Left ventricle myocardium inferior (tissue), 1 donor: ENCODE measurements around the gene BRIP1. TPM values are rescaled to one million over a fixed set of nuclear protein-coding genes. Genes with fewer than 3 reads are reported as not detected.
"Not testable (repeated sequence)": the region's sequence is repeated elsewhere in the genome, so short reads cannot be mapped to it uniquely, and the experiment has no call there.

Experiments
- DNase-seq: peaks from one replicate; pipeline ENCODE4 v3.0.0-alpha.2; 2020
- H3K27ac ChIP-seq: fragments of 200-600 bp; replicated peaks from 2 replicates; pipeline ENCODE4 v1.8.0; 2021
- H3K27me3 ChIP-seq: fragments of 200-600 bp; 2 replicates; pipeline ENCODE4 v1.8.0; 2021; ENCODE audit warnings: low read depth
- H3K36me3 ChIP-seq: fragments of 200-600 bp; 2 replicates; pipeline ENCODE4 v1.8.0; 2021
- H3K4me1 ChIP-seq: fragments of 200-600 bp; 2 replicates; pipeline ENCODE4 v1.8.0; 2021
- H3K4me3 ChIP-seq: fragments of 200-600 bp; 2 replicates; pipeline ENCODE4 v1.8.0; 2021; ENCODE audit warnings: mild to moderate bottlenecking, moderate library complexity
- H3K9me3 ChIP-seq: fragments of 200-600 bp; replicated peaks from 2 replicates; pipeline ENCODE4 v1.8.0; 2021
- CTCF ChIP-seq: fragments of 200-600 bp; IDR thresholded peaks from 2 replicates; pipeline ENCODE4 v1.8.0; 2021; ENCODE audit warnings: antibody characterized with exemption, mild to moderate bottlenecking, borderline replicate concordance
- intact Hi-C: fragments of 100-400 bp; cut with micrococcal nuclease; formaldehyde crosslinking; loops from one replicate; pipeline ENCODE4 v1.11.0; 2022
- total RNA-seq: library from RNA; stranded (reverse); fragmentation: NEBNext Ultra II Directional; extraction: Animal tissue kit (Norgen Biotek cat#: 25700); gene quantifications from one replicate; pipeline ENCODE4 v1.2.1, GENCODE V29; 2021
- donor health status: DM: no; HTN: yes; CAD: no; lungs with severe emphysema.

BRIP1 gene
- total RNA-seq, 1 donor from 2014 or later: 0.22 TPM

GRCh38 chr17:61833536-61834193 lies 29.7 kb downstream of the BRIP1 start:
- Histone ChIP-seq H3K27me3 (no peaks in the 10 kb centered on the region), H3K4me1 (no peaks in the 10 kb centered on the region), H3K9me3 (no peaks in the 10 kb centered on the region), H3K27ac (no peak overlapping the region), H3K36me3 (no peaks in the 10 kb centered on the region), H3K4me3 (no peak overlapping the region)
- TF ChIP-seq CTCF: no peak
- no peak for DNase-seq
- intact Hi-C loops: no loop called here

GRCh38 chr17:61832463-61832862 lies 30.9 kb downstream of the BRIP1 start:
- Histone ChIP-seq H3K27me3 (no peaks in the 10 kb centered on the region), H3K27ac (no peak overlapping the region), H3K4me1 (no peaks in the 10 kb centered on the region), H3K4me3 (no peak overlapping the region), H3K36me3 (no peaks in the 10 kb centered on the region), H3K9me3 (peaks cover 10% of the 10 kb centered on the region)
- intact Hi-C loops: no loop called here
- no peak for TF ChIP-seq CTCF
- DNase-seq: no peak

- Histone ChIP-seq H3K4me1 (no peaks in the 10 kb centered on the region), H3K36me3 (no peaks in the 10 kb centered on the region), H3K27ac (no peak overlapping the region), H3K27me3 (no peaks in the 10 kb centered on the region), H3K9me3 (peaks cover 13% of the 10 kb centered on the region), H3K4me3 (no peak overlapping the region)
- intact Hi-C loops: no loop called here
- no peak for DNase-seq
- no peak for TF ChIP-seq CTCF
Measured at GRCh38 chr17:61831099-61831498, 32.2 kb downstream of the BRIP1 start.

GRCh38 chr17:61828694-61829093 lies 34.6 kb downstream of the BRIP1 start:
- H3K27me3 ChIP-seq: no peaks in the 10 kb centered on the region
- no peak for DNase-seq
- TF ChIP-seq CTCF: no peak

GRCh38 chr17:61827649-61828395 lies 35.5 kb downstream of the BRIP1 start:
- no peak overlapping the region for H3K4me3 ChIP-seq
- intact Hi-C loops: no loop called here
- no peak for DNase-seq
- no peak overlapping the region for H3K27ac ChIP-seq
- H3K36me3 ChIP-seq: no peaks in the 10 kb centered on the region
- no peaks in the 10 kb centered on the region for H3K4me1 ChIP-seq
- TF ChIP-seq CTCF: no peak
- peaks cover 13% of the 10 kb centered on the region for H3K9me3 ChIP-seq
- no peaks in the 10 kb centered on the region for H3K27me3 ChIP-seq

More at GRCh38 chr17:61828694-61829093, 34.6 kb downstream of the BRIP1 start:
- Histone ChIP-seq H3K27ac (no peak overlapping the region), H3K9me3 (peaks cover 13% of the 10 kb centered on the region), H3K36me3 (no peaks in the 10 kb centered on the region), H3K4me3 (no peak overlapping the region), H3K4me1 (no peaks in the 10 kb centered on the region)
- intact Hi-C loops: no loop called here

GRCh38 chr17:61826866-61827265 lies 36.5 kb downstream of the BRIP1 start:
- H3K4me3 ChIP-seq, intact Hi-C loops, H3K36me3 ChIP-seq, H3K4me1 ChIP-seq, DNase-seq, H3K27ac ChIP-seq, H3K27me3 ChIP-seq: not testable (repeated sequence)
- H3K9me3 ChIP-seq: peaks cover 13% of the 10 kb centered on the region

- H3K27ac ChIP-seq, H3K27me3 ChIP-seq, H3K4me1 ChIP-seq, intact Hi-C loops, H3K36me3 ChIP-seq, DNase-seq, H3K4me3 ChIP-seq: not testable (repeated sequence)
- peaks cover 13% of the 10 kb centered on the region for H3K9me3 ChIP-seq
Measured at GRCh38 chr17:61826198-61826597, 37.1 kb downstream of the BRIP1 start.
